Upper lobe of left lung (tissue), 6 donors: Measurements from ENCODE around the gene NIM1K. TPM values are rescaled to one million over a fixed set of nuclear protein-coding genes. Genes with fewer than 3 reads are reported as not detected.
"Not testable (repeated sequence)": the region's sequence is repeated elsewhere in the genome, so short reads cannot be mapped to it uniquely, and the experiment has no call there.

Source experiments
- ATAC-seq, 2 donors: fragments of 200-7000 bp; cut with Tn5 transposase; one replicate each; pipeline ENCODE4 v1.9.1; 2022; ENCODE audit warnings: mild to moderate bottlenecking in 2 of 2, moderate library complexity in 2 of 2; ENCODE audit not compliant: low FRiP score in 2 of 2
- DNase-seq, 2 donors: peaks; one replicate each; pipeline ENCODE4 v3.0.0-alpha.2; 2019 to 2020
- H3K27ac ChIP-seq, 4 donors: fragments of 200-600 bp; sonication (generic); one replicate each; pipeline ENCODE4 v1.5.1; 2016 to 2019
- H3K27me3 ChIP-seq, 4 donors: fragments of 200-600 bp; sonication (generic); one replicate each; pipeline ENCODE4 v1.5.1; 2017 to 2019
- H3K36me3 ChIP-seq, 4 donors: fragments of 200-600 bp; sonication (generic); one replicate each; pipeline ENCODE4 v1.5.1; 2016 to 2019
- H3K4me1 ChIP-seq, 4 donors: fragments of 200-600 bp; sonication (generic); one replicate each; pipeline ENCODE4 v1.5.1; 2018 to 2019
- H3K4me3 ChIP-seq, 4 donors: fragments of 200-600 bp; sonication (generic); one replicate each; pipeline ENCODE4 v1.5.1; 2017 to 2019; ENCODE audit warnings: mild to moderate bottlenecking in 2 of 4, moderate library complexity in 1 of 4
- H3K9me3 ChIP-seq, 4 donors: fragments of 200-600 bp; sonication (generic); one replicate each; pipeline ENCODE4 v1.5.1; 2018 to 2019
- CTCF ChIP-seq, 6 experiments: fragments of 450-650 bp in 4 of 6; fragments of 200-600 bp in 2 of 6; sonication (generic) in 2 of 6; IDR thresholded peaks; one replicate each; pipeline ENCODE4 v1.5.1; 2016 to 2019; ENCODE audit warnings: antibody characterized with exemption in 6 of 6
- EP300 ChIP-seq, 4 donors: sonication (generic); formaldehyde crosslinking; IDR thresholded peaks; one replicate each; pipeline ENCODE4 v1.5.1; 2017; ENCODE audit warnings: antibody characterized with exemption in 4 of 4, control low read depth in 2 of 4
- POLR2A ChIP-seq, 4 donors: fragments of 450-650 bp; IDR thresholded peaks; one replicate each; pipeline ENCODE4 v1.5.1; 2016 to 2017; ENCODE audit warnings: antibody characterized with exemption in 4 of 4, mild to moderate bottlenecking in 2 of 4
- POLR2AphosphoS5 ChIP-seq, 2 donors: sonication (generic); formaldehyde crosslinking; IDR thresholded peaks; one replicate each; pipeline ENCODE4 v1.5.1; 2017; ENCODE audit warnings: antibody characterized with exemption in 2 of 2
- WGBS, 2 donors: methylation state at CpG; one replicate each; pipeline ENCODE4 v1.1.5; 2017 to 2018; 5-methylcytosine and 5-hydroxymethylcytosine counted together
- total RNA-seq, 6 donors: library from RNA; depleted of rRNA in 4 of 6; stranded (reverse); fragments of >200 nt in 4 of 6; gene quantifications; one replicate each; pipeline versions ENCODE4 v1.1.0 to v1.2.1, GENCODE V29; 2016 to 2021
- donor health status: DM: no; HTN: no; CAD: no; lungs with moderate emphysema.
- donor health status: DM: no; HTN: yes; CAD: no; lungs with severe emphysema.

The NIM1K gene
- total RNA-seq, 6 donors from 2014 or later = 1.8 to 29.3 (median 4.6) TPM

GRCh38 chr5:43193181-43193893 is 1.3 kb downstream of the NIM1K start:
- WGBS, 2 donors = 2 to 6% methylated on average over 12 of the region's 12 CpGs
- peaks cover 20 to 33% (median 25%) of the 10 kb centered on the region in 4 donors for H3K4me1 ChIP-seq
- peak overlapping the region; percentile 16 to 60 (median 54) for H3K4me3 ChIP-seq
- no peak overlapping the region for H3K27ac ChIP-seq
- peak; percentile 62 to 82 for ATAC-seq
- H3K9me3 ChIP-seq = no peaks in the 10 kb centered on the region
- H3K36me3 ChIP-seq = no peaks in the 10 kb centered on the region
- no peak for DNase-seq
- TF ChIP-seq POLR2AphosphoS5 (IDR thresholded peaks at IDR 0.05) = no peak
- no peak for TF ChIP-seq EP300 (IDR thresholded peaks at IDR 0.05)
- peaks cover 0 to 9% (median 2%) of the 10 kb centered on the region in 4 donors for H3K27me3 ChIP-seq

GRCh38 chr5:43193894-43194265 is 1.9 kb downstream of the NIM1K start:
- ATAC-seq (no peak), DNase-seq (no peak)
- 38 to 48% methylated on average over 6 of the region's 6 CpGs for WGBS, 2 donors
- peak overlapping the region in 3 of 4 donors; percentile 50 to 60 (median 57) for H3K4me3 ChIP-seq
- H3K27ac ChIP-seq = no peak overlapping the region
- peaks cover 0 to 9% (median 2%) of the 10 kb centered on the region in 4 donors for H3K27me3 ChIP-seq
- peaks cover 20 to 33% (median 25%) of the 10 kb centered on the region in 4 donors for H3K4me1 ChIP-seq
- TF ChIP-seq POLR2A (IDR thresholded peaks at IDR 0.05) (no peak), CTCF (IDR thresholded peaks at IDR 0.05) (no peak), EP300 (IDR thresholded peaks at IDR 0.05) (no peak), POLR2AphosphoS5 (IDR thresholded peaks at IDR 0.05) (no peak)
- H3K36me3 ChIP-seq = no peaks in the 10 kb centered on the region
- no peaks in the 10 kb centered on the region for H3K9me3 ChIP-seq

- H3K4me1 ChIP-seq = peaks cover 20 to 33% (median 25%) of the 10 kb centered on the region in 4 donors
- TF ChIP-seq POLR2A (IDR thresholded peaks at IDR 0.05) (no peak), POLR2AphosphoS5 (IDR thresholded peaks at IDR 0.05) (no peak), EP300 (IDR thresholded peaks at IDR 0.05) (no peak), CTCF (IDR thresholded peaks at IDR 0.05) (no peak)
- H3K27ac ChIP-seq = no peak overlapping the region
- DNase-seq (no peak), ATAC-seq (no peak)
- no peaks in the 10 kb centered on the region for H3K9me3 ChIP-seq
- H3K27me3 ChIP-seq = peaks cover 0 to 9% (median 2%) of the 10 kb centered on the region in 4 donors
- no peaks in the 10 kb centered on the region for H3K36me3 ChIP-seq
- 82 to 85% methylated on average over 7 of the region's 7 CpGs for WGBS, 2 donors
- H3K4me3 ChIP-seq = no peak overlapping the region
Measured at GRCh38 chr5:43195670-43196265, 3.7 kb downstream of the NIM1K start.

- 61 to 62% methylated on average over 3 of the region's 3 CpGs for WGBS, 2 donors
Measured at GRCh38 chr5:43197535-43197934, 5.5 kb downstream of the NIM1K start.

GRCh38 chr5:43201442-43201841 is 9.4 kb downstream of the NIM1K start:
- H3K27ac ChIP-seq, H3K4me3 ChIP-seq, H3K4me1 ChIP-seq, H3K27me3 ChIP-seq, H3K36me3 ChIP-seq, H3K9me3 ChIP-seq, DNase-seq, ATAC-seq: not testable (repeated sequence)
- whole genome bisulfite sequencing, 2 donors = 77 to 86% methylated on average over 5 of the region's 5 CpGs

More at GRCh38 chr5:43197535-43197934, 5.5 kb downstream of the NIM1K start:
- no peak for DNase-seq
- ATAC-seq = no peak
- H3K9me3 ChIP-seq = no peaks in the 10 kb centered on the region
- peaks cover 0 to 1% (median 0%) of the 10 kb centered on the region in 4 donors for H3K27me3 ChIP-seq
- TF ChIP-seq POLR2A (IDR thresholded peaks at IDR 0.05) (no peak), POLR2AphosphoS5 (IDR thresholded peaks at IDR 0.05) (no peak), CTCF (IDR thresholded peaks at IDR 0.05) (no peak), EP300 (IDR thresholded peaks at IDR 0.05) (no peak)
- no peaks in the 10 kb centered on the region for H3K36me3 ChIP-seq
- H3K4me1 ChIP-seq = peaks cover 8 to 16% (median 12%) of the 10 kb centered on the region in 4 donors
- H3K4me3 ChIP-seq = no peak overlapping the region
- no peak overlapping the region for H3K27ac ChIP-seq
